DLD1 (cell line): ENCODE measurements around the gene CD320.

Experiments used
- in situ Hi-C: cut with HindIII; loops from 2 replicates; pipeline ENCODE4 v1.10.0; 2017; ENCODE audit warnings: low sequenced_read_pairs

CD320 gene

DNA sequence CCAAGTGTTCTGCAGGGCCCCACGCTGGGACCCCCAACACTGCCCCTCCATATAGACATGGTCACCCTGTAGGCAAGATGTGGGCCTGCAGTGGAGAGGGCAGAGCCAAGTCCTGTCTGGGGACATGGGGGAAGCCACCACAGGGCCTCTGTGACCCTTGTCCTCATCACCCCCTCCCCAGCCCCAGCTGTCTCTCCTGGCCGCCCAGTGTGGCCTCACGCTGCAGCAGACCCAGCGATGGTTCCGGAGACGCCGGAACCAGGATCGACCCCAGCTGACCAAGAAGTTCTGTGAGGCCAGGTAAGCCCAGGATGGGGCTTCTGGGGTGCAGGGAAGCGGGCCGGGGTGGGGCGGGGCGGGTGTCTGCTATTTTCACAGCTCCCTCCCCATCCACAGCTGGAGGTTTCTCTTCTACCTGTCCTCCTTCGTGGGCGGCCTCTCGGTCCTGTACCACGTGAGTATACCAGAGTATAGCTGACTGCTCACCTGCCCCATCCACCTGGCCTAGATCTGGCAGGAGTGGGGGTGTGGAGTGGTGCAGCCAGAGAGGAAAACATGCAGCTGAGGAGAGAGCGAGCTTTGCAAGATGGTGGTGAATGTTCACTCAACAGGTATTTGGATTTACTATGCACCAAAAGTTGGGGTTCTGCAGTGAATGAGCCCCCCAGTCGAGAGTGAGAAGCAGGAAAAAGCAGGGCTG is 52.6 kb downstream of the CD320 start:
- in situ Hi-C loops, result no loop called here

DNA sequence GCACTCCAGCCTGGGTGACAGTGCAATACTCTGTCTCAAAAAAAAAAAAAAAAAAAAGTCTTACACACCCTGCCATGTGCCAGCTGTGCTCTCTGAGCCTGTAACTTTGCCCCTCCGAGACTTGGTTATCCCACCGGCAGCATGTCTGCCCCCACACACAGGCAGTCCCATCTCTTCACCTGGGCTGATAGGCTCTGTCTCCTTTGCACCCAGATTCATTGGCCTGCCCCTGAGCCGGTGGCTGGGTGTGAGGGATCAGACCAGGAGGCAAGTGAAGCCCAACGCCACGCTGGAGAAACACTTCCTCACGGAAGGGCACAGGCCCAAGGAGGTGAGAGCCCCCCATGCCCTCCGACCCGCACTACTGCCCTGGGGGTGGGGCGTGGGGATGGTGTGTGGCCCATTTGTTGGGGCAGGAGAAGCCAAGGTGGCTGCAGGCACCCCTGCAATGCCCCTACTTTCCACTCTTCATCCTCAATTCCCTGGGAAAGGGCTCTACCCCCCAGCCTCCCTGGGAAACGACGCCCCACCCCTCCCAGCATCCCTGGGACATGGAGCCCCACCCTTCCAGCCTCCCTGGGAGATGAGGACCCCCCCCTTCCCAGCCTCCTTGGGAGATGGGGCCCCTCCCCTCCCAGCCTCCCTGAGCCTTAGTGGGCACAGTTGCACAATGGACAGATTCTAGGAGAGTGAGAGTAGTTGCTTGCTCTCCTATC is 53.7 kb downstream of the CD320 start:
- in situ Hi-C loops, result no loop called here

DNA sequence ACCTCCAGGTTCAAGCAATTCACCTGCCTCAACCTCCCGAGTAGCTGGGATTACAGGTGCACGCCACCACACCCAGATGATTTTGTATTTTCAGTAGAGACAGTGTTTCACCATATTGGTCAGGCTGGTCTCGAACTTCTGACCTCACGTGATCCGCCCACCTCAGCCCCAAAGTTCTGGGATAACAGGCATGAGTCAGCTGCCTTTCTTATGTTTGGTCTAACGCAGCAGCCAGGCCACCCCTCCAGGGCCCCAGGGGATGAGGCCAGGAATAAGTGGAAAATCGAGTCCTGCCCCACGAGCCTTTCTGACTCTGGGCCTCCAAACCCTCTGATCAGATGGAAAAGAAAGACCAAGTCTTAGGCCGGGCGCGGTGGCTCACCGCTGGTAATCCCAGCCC is 54.5 kb downstream of the CD320 start:
- in situ Hi-C loops, result no loop called here

DNA sequence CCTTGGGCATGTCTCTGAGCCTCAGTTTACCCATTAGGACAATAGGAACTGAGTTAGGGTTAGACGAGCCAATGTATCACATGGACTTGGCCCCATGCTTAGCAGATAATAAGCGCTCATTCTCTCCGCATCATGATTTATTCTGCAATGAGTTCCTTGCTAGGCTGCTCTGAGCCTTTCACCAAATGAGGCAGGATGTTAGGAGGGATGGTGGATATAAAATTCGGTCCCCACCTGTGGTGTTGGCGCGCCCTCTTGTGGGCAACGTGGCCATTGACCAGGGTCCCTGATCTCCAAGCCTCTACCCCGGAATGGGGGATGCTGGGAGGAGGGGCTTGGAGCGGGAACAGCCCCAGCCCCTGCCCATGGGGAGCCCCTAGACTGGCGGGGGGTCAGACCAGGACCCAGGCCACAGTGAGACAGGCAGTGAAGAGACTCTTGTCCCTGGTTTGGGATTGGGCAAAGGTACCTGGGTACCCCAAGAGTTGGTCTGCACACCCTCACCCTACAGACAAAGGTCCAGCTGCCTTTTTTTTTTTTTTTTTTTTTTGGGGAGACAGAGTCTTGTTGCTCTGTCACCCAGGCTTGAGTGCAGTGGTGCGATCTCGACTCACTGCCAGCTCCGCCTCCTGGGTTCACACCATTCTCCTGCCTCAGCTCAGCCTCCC is 55.1 kb downstream of the CD320 start:
- in situ Hi-C loops, result no loop called here
